HUDEP-2 (cell line): ENCODE results near the gene LECT2.

ENCODE experiments used
- DNase-seq, 76 experiments: peaks; one replicate each; lab custom pipeline; 2025; ENCODE audit not compliant: unreplicated experiment in 76 of 76; lab: John Stamatoyannopoulos, UW

LECT2 gene

GRCh38 chr5:135941711-135942110 lies 13.1 kb downstream of the LECT2 start:
- DNase-seq = no peak

GRCh38 chr5:135937245-135937911 lies 17.4 kb downstream of the LECT2 start:
- no peak for DNase-seq

GRCh38 chr5:135934939-135935338 lies 19.8 kb downstream of the LECT2 start:
- no peak for DNase-seq

- DNase-seq = no peak
These were observed 23.9 kb downstream of the LECT2 start for GRCh38 chr5:135930949-135931295.

GRCh38 chr5:135930029-135930948 lies 24.5 kb downstream of the LECT2 start:
- DNase-seq = no peak

GRCh38 chr5:135921388-135921787 lies 33.4 kb downstream of the LECT2 start:
- no peak for DNase-seq

- DNase-seq = no peak
These were observed 34.6 kb downstream of the LECT2 start for GRCh38 chr5:135920199-135920598.

- no peak for DNase-seq
These were observed 38.0 kb downstream of the LECT2 start for GRCh38 chr5:135916638-135917263.

GRCh38 chr5:135915466-135916001 lies 39.2 kb downstream of the LECT2 start:
- DNase-seq = no peak

- no peak for DNase-seq
These were observed 40.8 kb downstream of the LECT2 start for GRCh38 chr5:135913713-135914626.

- DNase-seq = no peak
These were observed 49.6 kb downstream of the LECT2 start for GRCh38 chr5:135905144-135905543.

GRCh38 chr5:135901633-135902032 lies 53.1 kb downstream of the LECT2 start:
- no peak for DNase-seq

- DNase-seq = no peak
These were observed 54.5 kb downstream of the LECT2 start for GRCh38 chr5:135900276-135900675.

- no peak for DNase-seq
These were observed 56.1 kb downstream of the LECT2 start for GRCh38 chr5:135898651-135899050.
